Activated CD8-positive, alpha-beta memory T cell treated with anti-CD3 and anti-CD28 coated beads, Interleukin-2, amount 50 U/mL, for 4 hours (primary cell): ENCODE data around the gene ANKK1.

Experiments
- DNase-seq: peaks from one replicate; pipeline ENCODE4 v3.0.0-alpha.2; 2020

The ANKK1 gene, protein sequence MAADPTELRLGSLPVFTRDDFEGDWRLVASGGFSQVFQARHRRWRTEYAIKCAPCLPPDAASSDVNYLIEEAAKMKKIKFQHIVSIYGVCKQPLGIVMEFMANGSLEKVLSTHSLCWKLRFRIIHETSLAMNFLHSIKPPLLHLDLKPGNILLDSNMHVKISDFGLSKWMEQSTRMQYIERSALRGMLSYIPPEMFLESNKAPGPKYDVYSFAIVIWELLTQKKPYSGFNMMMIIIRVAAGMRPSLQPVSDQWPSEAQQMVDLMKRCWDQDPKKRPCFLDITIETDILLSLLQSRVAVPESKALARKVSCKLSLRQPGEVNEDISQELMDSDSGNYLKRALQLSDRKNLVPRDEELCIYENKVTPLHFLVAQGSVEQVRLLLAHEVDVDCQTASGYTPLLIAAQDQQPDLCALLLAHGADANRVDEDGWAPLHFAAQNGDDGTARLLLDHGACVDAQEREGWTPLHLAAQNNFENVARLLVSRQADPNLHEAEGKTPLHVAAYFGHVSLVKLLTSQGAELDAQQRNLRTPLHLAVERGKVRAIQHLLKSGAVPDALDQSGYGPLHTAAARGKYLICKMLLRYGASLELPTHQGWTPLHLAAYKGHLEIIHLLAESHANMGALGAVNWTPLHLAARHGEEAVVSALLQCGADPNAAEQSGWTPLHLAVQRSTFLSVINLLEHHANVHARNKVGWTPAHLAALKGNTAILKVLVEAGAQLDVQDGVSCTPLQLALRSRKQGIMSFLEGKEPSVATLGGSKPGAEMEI

GRCh38 chr11:113387605-113388211 lies at the start of gene ANKK1:
Gene ANKK1 (plus strand): TSS chr11:113387779. CDS start chr11:113387885, 106 bp downstream.
- no peak for DNase-seq

GRCh38 chr11:113338730-113339129 lies 48.8 kb upstream of the ANKK1 start:
- DNase-seq: no peak

DNA sequence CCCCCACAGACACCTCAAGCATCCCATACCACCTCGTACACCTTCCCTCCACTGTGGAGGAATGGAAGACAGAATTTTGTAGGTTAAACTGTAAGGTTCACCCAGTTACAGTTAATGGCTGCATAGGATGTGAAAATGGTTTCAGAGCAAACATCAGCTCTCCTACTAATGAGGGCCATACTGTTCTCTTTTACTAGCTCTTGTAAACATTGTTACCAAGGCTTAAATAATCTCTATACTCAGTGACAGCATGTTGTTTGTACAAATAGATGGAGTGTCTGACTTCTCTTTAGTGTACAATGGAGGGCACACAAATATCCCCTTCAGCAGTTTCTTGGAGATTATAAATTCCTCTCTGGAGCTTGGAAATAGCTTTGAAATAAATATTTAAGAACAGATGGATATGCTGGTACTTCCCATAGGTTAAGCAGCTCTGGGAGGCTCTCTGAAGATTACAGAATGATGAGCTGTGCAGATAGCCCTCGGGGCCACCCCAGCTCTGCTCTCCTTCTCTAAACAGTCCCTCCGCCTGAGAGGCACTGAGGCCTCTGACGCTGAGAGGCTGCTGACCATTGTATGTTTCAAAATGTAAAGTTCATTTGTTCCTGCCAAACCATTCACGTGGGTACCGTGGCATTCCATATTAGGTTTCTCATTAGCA lies 47.5 kb upstream of the ANKK1 start:
- DNase-seq: no peak

DNA sequence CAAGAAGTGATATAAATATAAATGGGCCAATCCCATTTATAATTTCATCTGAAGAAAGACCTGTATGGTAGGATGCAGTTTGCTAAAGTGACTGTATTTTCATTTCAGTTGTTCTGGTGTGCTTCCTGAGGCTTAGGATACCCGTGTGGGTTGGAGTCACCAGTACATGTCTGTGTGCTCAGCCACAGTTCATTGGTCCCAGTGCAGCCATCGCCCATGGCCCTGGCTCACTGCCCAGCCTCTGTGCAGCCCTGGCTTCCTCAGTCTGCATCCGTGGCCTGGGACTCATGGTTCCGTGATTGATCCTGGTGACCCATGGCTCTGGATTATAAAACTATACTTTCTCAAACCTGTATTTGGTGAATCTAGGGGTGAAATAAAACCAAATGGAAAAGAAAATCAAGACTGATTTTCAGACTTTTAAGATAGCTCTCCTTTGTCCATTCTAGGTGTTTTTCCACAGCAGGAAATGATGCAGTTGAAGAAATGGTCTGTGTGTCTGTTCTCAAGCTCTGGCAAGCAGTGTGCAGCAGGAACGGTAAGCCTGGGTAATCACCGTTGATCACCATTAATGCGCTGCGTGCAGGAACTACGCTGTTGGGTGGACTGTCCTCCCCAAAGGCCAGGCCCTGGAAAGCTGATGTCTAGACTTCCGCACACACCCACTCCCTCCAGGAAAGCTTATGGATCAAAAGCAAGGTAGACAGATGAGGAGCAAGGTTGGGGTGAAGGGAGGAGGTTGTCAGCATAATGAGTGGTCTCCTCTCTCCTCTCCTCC lies 46.0 kb upstream of the ANKK1 start:
- no peak for DNase-seq

GRCh38 chr11:113345978-113346377 lies 41.6 kb upstream of the ANKK1 start:
- DNase-seq: no peak

- DNase-seq: no peak
Observed at GRCh38 chr11:113349528-113349927, 38.1 kb upstream of the ANKK1 start.

DNA sequence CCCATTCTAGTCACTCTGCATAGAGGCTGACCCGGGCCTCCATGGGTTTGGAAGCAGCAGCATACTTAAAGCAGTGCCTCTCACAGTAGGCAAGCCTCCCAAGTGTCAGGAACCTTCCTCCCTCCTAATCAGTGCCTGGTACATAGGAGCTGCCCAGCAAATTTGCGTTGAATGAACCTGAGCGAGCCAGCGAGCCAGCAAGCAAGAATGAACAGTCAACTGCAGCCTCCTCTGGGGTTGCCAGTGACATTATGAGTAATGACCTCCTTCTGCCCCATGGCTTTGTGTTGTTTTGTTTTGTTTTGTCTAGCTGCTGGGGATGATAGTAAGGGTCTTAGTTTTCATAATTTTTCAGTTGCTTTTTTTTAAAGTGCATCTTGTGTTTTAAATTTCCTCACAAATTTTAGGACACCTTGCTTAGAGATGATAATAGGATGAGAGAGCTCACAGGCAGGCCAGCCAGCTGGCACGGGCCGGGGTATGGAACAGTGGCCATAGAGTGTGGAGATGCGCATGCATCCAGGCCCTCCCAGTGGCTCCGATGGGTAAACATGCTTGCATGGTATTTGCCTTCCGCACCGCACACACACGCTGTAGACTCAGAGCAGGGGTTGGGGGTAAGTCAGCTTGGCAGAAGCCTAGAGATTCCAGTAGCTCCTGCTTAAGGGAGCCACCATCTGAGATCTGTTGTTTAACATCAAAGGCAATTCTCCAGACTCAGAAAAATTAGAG lies 37.1 kb upstream of the ANKK1 start:
- no peak for DNase-seq

GRCh38 chr11:113351068-113351450 lies 36.5 kb upstream of the ANKK1 start:
- no peak for DNase-seq

DNA sequence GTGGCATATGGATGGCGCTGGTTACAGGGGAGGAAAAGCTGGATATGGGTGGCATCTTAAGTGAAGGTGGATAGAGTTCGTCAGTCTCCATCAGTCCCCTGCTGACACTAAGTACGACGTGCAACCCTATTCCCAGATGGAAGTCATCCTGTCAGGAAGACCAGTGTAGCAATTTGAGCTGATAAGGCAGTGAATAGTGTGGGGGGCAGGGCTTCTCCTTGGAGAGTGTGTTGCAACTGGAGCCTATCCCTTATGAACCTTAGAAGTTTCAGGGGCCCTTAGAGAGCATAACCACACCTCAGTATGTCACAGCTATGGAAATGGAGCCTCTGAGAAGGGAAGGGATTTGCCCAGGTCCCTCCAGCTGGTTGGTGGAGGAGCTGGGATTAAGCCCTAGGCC lies 36.1 kb upstream of the ANKK1 start:
- no peak for DNase-seq

GRCh38 chr11:113356203-113356602 lies 31.4 kb upstream of the ANKK1 start:
- no peak for DNase-seq

DNA sequence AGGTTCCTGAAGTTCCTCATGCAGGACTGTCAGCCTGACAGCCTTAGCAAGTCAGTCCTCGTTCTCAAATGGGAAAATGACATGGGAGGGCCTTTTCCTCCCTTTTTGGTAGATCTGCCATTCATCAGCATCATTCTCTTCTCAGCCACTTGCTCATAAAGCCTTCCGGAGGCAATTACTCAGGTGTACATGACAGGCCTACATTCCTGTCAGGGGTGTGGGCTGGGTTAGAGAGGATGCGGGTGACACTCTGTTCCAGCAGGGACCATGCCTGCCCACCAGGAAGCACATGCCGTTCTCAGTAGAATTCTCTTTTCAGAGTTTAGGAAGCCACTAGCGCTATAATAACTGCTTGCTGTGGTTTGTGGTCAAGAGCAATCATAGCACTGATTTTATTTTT lies 24.2 kb upstream of the ANKK1 start:
- DNase-seq: no peak

DNA sequence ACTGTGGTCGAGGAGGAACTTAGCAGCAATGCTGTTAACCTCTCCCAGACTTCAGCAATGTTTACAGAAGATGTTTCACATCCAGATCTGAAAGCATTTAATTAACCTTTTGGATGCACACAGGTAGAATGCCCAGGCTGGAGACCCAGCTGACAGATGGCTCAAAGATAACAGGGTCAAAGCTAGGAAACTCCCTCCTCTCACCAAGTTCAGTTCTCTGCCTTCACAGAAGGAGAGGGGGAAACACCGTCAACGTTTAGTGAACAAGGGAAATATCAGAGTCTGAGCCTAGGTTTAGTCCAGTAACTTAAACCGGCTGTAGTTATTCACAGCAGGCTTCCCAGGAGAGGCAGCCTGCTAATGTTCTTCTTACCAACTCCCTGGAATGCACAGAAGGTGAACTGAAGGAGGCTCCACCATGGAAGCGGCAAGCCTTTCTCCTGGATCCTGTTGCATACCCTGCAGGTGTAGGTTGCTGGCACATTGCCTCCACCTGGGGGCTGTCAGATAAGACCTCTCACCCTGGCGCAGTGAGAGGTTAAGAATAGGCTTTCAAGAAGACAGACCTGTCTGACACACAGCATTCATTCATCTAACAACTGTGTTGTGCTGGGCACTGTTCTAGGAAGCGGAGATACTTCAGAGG lies 23.5 kb upstream of the ANKK1 start:
- DNase-seq: no peak

- DNase-seq: no peak
Observed at GRCh38 chr11:113365895-113366294, 21.7 kb upstream of the ANKK1 start.

- no peak for DNase-seq
Observed at GRCh38 chr11:113369411-113369810, 18.2 kb upstream of the ANKK1 start.

DNA sequence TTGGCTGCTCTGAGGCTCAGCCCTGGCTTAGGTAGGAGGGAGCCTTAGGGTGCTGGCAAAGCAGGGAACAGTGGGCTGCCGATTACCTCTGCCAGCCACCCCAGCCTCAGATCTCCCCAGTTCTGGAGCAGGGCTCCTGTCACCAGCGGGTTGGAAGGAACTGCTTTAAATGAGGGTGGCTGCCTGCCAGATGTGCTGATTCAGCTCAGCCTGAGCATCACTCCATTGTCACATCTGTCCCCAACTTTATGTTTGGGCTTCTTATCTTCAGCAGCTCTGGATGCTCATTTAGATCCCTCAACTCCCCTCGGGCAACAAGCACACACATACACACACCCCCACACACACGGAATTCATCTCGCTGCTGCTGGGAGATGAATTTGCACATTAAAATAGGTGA lies 16.9 kb upstream of the ANKK1 start:
- DNase-seq: no peak

- no peak for DNase-seq
Observed at GRCh38 chr11:113372309-113372708, 15.3 kb upstream of the ANKK1 start.

- no peak for DNase-seq
Observed at GRCh38 chr11:113373306-113373705, 14.3 kb upstream of the ANKK1 start.

- DNase-seq: no peak
Observed at GRCh38 chr11:113373981-113374560, 13.5 kb upstream of the ANKK1 start.

- no peak for DNase-seq
Observed at GRCh38 chr11:113375402-113375801, 12.2 kb upstream of the ANKK1 start.

GRCh38 chr11:113376156-113376555 lies 11.4 kb upstream of the ANKK1 start:
- DNase-seq: no peak
